HFFc6 (cell line): ENCODE data around the gene DRD4. TPM values are rescaled to one million over a fixed set of nuclear protein-coding genes. Genes with fewer than 3 reads are reported as not detected.
A peak's percentile ranks its signal among the peaks of the same experiment; 100 is the strongest.

Source experiments
- DNase-seq: peaks from one replicate; pipeline ENCODE4 v3.0.0-alpha.2; 2018
- H3K27ac Mint-ChIP-seq: 2 replicates; pipeline ENCODE4 v1.8.0; 2020; ENCODE audit warnings: mild to moderate bottlenecking, mixed read lengths
- H3K27me3 Mint-ChIP-seq: 2 replicates; pipeline ENCODE4 v1.8.0; 2021; ENCODE audit warnings: mild to moderate bottlenecking, moderate library complexity, mixed read lengths; ENCODE audit not compliant: insufficient read depth
- H3K36me3 Mint-ChIP-seq: 2 replicates; pipeline ENCODE4 v1.8.0; 2021; ENCODE audit warnings: low read depth, mixed read lengths
- H3K4me1 Mint-ChIP-seq: 2 replicates; pipeline ENCODE4 v1.8.0; 2020; ENCODE audit warnings: low read depth, mixed read lengths
- H3K4me3 Mint-ChIP-seq: 2 replicates; pipeline ENCODE4 v1.8.0; 2020; ENCODE audit warnings: mild to moderate bottlenecking, moderate library complexity, mixed read lengths
- H3K9me3 Mint-ChIP-seq: 2 replicates; pipeline ENCODE4 v1.8.0; 2020; ENCODE audit warnings: mild to moderate bottlenecking, mixed read lengths
- total RNA-seq, 6 experiments: library from RNA; stranded (reverse); fragmentation: NEBNext Ultra II Directional; extraction: Animal tissue kit (Norgen Biotek cat#: 25700); gene quantifications; 2 replicates in 1 of 6; 3 replicates in 5 of 6; pipeline ENCODE4 v1.2.3, GENCODE V29; 2021
- TF ChIP-seq, protein P1 (sequence below): fragments of 200-600 bp; sonication (generic); IDR thresholded peaks from 2 replicates; pipeline ENCODE4 v1.5.0; 2021; ENCODE audit warnings: antibody characterized with exemption, mild to moderate bottlenecking

DRD4 gene
- total RNA-seq, 6 experiments from 2014 or later = 0.14 to 0.61 (median 0.38) TPM

DNA sequence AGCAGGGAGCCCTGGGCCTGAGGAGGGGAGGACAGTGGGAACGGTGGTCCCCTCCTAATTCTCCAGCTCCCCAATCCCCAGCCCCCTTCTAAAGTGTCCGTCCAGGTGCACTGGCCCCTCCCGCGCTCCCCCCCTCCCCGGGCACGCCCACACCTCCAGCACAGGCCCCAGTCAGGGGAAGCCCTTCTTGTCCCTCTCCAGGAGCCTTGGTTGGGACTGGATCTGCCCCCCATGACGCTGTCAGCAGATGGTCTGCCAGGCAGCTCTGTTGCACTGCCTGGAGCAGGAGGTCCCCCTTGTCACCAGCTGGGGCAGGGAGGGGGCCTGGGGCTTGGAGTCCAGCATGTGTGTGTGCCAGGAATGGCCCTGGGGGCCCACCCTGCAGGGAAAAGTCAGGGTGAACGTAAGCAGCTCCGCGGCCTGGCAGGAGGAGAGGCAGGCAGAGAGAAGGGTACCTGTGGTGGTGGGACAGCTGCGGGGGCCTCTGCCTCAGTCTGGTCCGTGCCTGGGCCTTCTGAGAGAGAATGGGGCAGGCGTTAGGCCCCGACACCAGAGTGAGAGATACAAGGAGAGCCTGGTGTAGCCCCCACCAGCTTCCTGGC lies 22.9 kb upstream of the DRD4 start:
- Mint-ChIP-seq H3K36me3 (peaks cover 10% of the 10 kb centered on the region; the same call in 1 of the 2 replicates), H3K9me3 (no peaks in the 10 kb centered on the region), H3K27me3 (peaks cover 6% of the 10 kb centered on the region), H3K4me1 (no peaks in the 10 kb centered on the region), H3K4me3 (peak overlapping the region; percentile 66), H3K27ac (peak overlapping the region; percentile 36; the same call in 1 of the 2 replicates)
- TF ChIP-seq, protein P1, sequence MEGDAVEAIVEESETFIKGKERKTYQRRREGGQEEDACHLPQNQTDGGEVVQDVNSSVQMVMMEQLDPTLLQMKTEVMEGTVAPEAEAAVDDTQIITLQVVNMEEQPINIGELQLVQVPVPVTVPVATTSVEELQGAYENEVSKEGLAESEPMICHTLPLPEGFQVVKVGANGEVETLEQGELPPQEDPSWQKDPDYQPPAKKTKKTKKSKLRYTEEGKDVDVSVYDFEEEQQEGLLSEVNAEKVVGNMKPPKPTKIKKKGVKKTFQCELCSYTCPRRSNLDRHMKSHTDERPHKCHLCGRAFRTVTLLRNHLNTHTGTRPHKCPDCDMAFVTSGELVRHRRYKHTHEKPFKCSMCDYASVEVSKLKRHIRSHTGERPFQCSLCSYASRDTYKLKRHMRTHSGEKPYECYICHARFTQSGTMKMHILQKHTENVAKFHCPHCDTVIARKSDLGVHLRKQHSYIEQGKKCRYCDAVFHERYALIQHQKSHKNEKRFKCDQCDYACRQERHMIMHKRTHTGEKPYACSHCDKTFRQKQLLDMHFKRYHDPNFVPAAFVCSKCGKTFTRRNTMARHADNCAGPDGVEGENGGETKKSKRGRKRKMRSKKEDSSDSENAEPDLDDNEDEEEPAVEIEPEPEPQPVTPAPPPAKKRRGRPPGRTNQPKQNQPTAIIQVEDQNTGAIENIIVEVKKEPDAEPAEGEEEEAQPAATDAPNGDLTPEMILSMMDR = no peak
- no peak for DNase-seq

DNA sequence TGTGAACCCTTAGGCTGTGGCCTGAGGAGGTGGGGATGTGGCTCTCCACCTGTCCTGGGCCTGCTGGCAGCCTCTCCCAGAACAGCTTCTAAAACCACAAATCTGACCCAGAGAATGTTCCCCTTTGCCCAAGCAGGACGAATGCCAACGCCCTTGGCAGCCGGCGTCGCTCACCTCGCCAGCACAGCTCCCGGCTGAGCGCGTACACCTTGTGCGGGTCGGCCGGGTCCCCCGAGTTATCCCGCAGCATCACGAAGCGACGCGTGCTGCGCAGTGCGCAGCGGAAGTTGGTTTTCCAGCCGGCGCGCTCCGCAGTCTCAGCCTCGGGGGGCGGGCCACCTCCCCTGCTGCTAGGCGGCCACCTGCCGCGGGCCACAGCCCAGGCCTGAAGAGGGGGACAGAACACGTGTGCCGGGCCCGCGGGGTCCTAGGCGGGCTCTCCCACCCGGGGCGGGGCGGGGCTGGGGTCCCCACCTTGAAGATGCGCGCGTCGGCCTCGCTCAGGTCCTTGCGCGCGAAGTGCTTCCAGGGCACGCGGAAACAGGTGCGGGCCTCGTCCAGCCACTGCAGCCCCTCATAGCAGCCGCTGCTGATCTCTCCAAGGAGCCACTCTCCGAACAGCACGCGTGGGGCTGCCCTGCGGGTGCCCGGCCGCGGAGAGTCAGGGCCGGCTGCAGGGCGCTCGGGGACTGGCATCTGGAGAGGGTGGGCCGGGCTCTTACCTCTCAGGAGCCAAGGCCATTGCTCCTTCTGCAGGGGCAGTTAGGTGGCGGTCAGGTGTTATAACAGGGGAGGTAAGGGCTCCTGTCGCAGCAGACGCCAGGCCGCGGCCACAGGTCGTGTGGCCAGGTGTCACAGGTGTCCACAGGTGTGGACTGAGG lies 22.2 kb upstream of the DRD4 start:
- H3K4me3 Mint-ChIP-seq = peak overlapping the region; percentile 88
- H3K9me3 Mint-ChIP-seq = no peaks in the 10 kb centered on the region
- no peaks in the 10 kb centered on the region for H3K4me1 Mint-ChIP-seq
- H3K27ac Mint-ChIP-seq = peak overlapping the region; percentile 77
- H3K27me3 Mint-ChIP-seq = peaks cover 7% of the 10 kb centered on the region
- DNase-seq = no peak
- H3K36me3 Mint-ChIP-seq = peaks cover 10% of the 10 kb centered on the region; the same call in 1 of the 2 replicates
- TF ChIP-seq, protein P1 = no peak

DNA sequence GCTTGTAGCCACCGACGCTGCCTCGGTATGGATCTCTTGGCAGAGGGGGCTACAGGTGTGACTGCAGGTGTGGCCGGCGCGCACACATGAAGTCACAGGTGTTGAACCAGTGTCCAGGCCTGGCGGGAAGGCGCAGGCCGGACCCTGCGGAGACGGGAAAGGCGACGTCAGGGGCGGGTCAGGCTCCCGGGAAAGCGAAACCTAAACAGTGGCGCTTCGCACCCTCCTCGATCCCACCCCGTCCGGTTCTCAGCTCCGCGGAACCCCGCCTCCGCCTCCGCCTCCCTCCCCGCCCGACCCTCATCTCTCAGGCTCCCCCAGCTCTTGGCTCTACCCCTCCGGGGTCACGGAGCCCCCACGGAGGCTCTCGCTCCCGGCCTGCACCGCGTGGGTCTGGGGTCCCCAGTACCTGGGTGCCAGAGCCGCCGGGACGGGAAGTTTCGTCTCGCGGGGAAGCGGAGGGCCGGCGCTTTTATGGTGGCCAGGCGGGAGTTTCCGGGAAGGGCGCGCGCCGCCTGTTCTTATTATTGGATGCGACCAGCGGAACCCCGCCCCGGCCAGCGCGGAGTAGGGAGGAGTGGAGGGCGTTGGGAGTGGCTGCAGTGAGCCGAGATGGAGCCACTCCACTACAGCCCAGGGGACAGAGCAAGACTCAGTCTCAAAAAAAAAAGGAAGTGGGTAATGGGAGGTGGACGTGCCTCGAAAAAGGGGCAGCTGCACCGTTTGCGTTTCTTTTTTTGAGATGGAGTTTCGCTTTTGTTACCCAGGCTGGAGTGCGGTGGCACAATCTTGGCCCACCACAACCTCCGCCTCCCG lies 21.4 kb upstream of the DRD4 start, which contains the start of gene IRF7:
IRF7 (minus strand) TSS at position 447 of the 816 bp plus-strand sequence. CDS start 586 bp downstream, outside the sequence.
- H3K36me3 Mint-ChIP-seq = peaks cover 9% of the 10 kb centered on the region; the same call in 1 of the 2 replicates
- H3K27me3 Mint-ChIP-seq = peaks cover 8% of the 10 kb centered on the region
- H3K4me1 Mint-ChIP-seq = no peaks in the 10 kb centered on the region

DNA sequence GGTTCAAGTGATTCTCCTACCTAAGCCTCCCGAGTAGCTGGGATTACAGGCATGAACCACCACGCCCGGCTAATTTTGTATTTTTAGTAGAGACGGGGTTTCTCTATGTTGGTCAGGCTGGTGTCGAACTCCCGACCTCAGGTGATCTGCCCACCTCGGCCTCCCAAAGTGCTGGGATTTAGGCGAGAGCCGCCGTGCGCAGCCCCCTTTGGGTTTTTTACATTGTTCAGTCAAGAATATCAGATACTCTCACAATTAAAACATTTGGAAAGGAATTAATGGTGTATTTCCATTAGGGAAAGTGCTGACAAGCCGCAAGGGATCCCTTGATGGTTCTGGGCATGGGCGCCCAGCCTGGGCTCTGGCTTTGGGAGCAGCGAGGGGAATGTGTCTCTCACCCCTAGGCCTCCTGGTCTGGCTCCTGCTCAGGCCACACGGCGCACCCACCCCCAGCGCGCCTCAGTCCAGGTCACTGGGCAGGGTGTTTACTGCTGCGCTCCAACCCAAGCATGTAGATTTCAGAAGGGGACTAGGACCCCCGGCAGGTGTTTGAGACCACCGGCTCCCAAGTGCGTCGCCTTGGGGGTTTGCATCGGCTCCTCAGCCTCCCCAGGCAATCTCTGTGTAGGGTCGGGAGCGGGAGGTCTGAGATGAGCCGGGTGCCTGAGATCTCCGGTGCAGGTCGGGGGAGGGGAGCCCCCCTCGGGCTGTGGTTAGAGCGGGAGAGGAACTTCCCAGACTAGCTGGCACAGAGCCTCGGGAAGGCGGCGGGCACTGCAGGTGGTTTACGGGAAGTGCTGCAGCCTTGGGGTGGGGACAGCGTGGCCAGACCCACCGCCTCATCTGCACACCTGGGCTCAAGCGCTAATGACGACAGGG lies 20.5 kb upstream of the DRD4 start:
- Mint-ChIP-seq H3K27ac (peak overlapping the region; percentile 77; the same call in 1 of the 2 replicates), H3K4me3 (no peak overlapping the region)

More for the DNA sequence above, 21.4 kb upstream of the DRD4 start, which contains the start of gene IRF7:
- TF ChIP-seq, protein P1 = no peak
- H3K9me3 Mint-ChIP-seq = no peaks in the 10 kb centered on the region
- peak within 1 kb of the TSS; percentile 88 for H3K4me3 Mint-ChIP-seq
- H3K27ac Mint-ChIP-seq = peak within 1 kb of the TSS; percentile 77
- peak; percentile 78 for DNase-seq

More for the DNA sequence above, 20.5 kb upstream of the DRD4 start:
- Mint-ChIP-seq H3K36me3 (peaks cover 6% of the 10 kb centered on the region; the same call in 1 of the 2 replicates), H3K27me3 (peaks cover 8% of the 10 kb centered on the region; the same call in 1 of the 2 replicates), H3K4me1 (no peaks in the 10 kb centered on the region), H3K9me3 (no peaks in the 10 kb centered on the region)
- TF ChIP-seq, protein P1 = no peak
- DNase-seq = no peak
